CD1c-positive myeloid dendritic cell (primary cell): ENCODE data around the gene APLF.
"Not testable (repeated sequence)": the region's sequence is repeated elsewhere in the genome, so short reads cannot be mapped to it uniquely, and the experiment has no call there.

Experiments
- DNase-seq: peaks from one replicate; pipeline ENCODE4 v3.0.0-alpha.2; 2016; ENCODE audit errors: extremely low spot score

The APLF gene

DNA sequence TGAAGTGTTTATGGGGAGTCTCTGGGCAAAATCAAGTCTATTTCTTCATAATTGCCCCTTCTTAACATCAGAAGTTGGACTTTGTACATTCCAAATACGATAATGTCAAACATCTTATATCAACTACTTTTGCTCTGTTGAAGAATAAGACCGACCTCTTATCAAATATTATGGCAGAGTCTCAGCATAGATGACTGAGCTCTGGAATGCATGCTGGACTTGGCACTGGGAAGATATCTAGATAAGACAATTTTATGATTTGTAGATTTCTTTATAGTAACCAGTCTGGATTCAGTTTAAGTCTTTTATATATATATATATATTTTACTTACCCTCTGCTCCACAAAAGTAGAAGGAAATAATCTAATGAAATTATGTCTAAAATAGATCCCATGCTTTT is 8.2 kb downstream of the APLF start:
- no peak for DNase-seq

DNA sequence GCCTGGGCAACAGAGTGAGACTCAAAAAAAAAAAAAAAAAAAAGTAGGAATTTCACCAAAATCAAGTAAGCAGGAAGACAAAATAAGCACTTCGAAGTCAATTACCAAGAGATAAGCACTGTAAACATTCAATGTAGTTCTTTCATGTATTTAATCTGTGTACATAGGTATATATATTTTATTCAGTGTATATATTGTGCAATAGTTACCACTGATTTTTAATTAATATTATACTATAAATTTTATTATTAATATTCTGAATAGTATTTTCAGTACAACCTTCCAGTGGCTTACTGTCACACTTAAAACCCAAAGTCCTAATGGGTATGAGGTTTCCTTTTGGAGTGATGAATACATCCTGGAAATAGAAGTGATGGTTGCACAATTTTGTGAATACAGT is 9.1 kb downstream of the APLF start:
- DNase-seq, result no peak

DNA sequence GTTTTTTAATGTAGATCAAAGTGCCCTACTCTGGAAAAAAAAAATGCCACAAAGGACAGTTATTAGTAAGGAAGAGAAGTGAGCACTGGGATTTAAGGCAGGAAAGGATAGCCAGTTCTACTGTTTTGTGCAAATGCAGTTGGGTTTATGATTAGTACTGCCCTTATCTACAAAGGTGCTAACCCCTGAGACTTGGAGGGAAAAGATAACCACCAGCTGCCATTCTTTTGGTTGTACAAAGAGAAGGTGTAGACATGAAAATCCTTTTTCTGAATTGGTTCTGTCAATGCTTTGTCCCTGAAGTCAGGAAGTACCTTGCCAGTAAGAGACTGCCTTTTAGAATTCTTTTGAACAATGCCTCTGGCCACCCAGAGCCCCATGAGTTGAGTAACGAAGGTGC is 11.3 kb downstream of the APLF start:
- no peak for DNase-seq

DNA sequence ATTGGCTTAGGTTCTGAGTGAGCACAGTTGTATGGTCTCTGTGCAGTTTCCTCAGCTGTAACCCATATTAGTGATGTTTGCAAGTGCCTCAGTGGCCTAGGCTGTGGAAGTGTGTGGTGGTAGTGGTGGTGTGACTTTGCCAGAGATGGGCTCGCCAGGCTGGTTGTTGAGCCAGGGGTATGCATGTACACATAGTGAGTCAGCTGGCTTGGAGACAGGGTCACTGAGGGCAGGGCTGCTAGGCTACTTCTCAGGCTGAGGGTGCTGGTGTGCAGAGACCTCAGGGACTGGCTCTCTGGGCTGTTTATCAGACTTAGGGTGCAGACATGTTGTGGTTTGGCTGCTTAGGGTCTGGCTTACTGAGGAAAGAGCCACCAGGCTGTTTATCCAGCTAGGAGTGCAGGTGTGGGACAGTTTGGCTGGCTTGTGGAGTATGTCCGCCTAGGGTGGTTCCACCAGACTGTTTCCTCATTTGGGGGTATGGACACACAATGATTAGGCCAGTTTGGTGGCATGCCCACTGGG is 15.0 kb downstream of the APLF start:
- DNase-seq, result no peak

DNA sequence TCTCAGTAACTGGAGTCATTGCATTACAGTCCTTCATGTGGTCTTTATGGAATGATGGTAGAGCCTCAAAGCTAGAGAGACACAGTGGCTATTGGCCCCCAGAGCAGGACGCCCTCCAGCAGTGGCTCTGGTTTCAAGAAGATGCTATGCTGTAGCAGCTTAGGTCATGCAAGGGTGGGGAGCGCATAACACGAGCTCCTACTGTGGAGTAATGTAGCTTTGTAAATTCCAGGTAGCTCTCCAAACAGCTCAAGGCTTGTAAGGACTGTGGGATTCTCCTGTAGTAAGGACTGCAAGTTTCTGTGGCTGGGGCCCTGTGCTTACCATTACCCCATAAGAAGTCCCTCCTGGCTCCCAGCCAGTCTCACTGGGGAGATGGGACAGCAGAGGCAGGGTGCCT is 15.6 kb downstream of the APLF start:
- no peak for DNase-seq

DNA sequence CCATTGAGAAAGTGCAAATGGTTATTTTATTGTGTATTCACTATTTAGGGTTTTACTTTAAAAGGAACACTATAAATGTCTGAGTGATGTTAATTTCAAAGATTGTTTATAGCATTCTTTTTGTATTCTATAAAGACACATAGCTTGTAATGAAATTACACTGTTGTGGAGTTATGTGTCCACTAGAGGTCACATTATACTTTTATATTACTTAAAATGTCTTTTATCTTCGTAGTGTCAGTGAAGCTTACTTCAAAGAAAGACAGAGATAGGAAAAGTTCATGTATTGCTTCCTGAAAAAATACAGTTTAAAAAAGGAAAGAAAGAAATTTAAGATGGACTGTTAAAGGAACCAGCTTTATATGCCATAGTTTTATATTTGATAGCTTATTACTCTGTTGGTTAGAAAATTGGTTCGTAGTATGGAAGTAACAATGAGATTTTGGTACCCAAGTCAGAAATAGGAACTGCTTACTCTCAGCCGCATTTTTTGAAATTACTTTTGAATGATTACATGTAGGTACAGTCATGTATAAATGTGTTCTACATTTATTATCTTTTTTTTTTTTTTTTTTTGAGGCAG is 20.5 kb downstream of the APLF start:
- peak; percentile 40 for DNase-seq

DNA sequence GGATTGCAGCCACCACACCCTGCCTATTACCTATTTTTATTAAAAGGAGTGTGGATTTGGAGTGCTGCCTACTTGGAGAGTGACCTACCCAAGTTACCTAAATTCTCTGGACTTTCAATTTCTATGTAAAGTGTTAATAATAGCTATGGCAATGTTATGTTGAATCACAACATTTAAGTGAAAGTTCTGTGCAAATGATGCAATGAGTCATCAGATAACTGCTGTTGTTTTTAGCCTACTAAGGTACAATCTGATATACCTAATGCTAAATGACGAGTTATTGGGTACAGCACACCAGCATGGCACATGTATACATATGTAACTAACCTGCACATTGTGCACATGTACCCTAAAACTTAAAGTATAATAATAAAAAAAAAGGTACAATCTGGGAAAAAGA is 21.2 kb downstream of the APLF start:
- not testable (repeated sequence) for DNase-seq

DNA sequence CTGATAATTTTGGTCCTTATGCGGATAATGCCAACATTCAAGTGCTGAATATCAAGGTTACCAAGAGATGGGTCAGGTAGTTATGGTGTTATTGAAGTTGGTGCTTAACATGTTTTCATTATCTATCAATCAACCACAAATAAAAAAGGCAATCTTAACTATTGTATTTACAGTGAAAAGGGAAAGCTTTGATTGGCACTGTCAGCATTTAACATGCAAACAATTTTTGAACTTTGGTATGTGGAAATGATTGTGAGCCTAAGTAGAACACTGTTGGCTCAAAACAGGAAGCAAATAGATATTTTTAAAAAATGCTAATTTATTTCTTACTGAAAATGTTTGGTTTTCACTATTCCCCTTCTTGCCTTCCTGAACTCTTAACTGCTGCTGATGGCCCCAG is 21.9 kb downstream of the APLF start:
- DNase-seq, result no peak

DNA sequence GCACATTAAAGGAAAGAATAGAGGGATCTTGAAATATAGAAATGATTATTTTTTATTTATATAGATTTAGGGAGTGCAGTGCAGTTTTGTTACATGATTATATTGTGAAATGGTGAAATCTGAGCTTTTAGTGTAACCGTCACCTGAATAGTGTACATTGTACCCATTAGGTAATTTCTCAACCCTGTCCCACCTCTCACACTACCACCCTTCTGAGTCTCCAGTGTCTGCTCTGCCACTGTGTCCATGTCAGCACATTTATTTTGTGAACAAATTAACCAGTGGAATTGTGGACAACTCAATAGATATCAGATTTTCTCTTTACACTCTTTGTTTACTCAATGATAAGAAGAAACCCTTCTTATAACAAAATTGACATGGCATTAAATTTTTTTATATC is 24.2 kb downstream of the APLF start:
- DNase-seq, result no peak

DNA sequence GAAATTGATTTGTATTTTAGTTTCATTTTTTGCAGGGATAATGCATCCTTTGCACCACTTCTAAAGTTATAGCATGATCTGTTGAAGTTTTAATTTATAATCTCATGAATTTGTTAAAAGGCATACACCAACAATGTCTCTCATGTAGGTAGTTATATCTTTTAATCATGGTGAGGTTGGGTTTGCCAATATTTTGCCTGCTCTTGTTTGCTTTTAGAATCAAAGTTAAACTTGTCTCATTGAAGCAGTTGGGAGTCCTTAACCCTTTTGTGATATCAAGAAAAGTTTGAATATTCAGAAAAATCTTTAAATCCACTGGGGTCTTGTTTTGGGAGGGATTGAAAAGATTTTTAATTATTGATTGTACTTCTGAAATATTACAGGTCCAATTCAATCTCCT is 31.7 kb downstream of the APLF start:
- no peak for DNase-seq

DNA sequence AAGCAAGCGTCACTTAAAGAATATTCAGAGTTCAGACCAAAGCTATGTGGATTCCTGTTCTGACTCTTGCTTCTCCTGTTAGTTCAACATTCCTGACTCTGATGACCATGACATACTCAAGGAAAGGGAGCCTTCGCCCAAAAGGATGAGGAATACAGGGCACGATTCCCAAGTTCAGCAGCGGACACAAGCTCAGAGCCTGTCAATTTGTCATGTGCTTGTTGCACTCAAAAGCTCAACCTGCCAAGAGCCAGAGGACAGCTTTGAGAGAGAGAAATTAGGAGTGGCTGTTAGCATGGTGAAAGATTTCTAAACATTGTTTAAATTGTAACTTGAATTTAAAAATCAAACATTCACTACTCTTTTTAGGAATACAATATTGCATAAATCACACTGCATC is 33.3 kb downstream of the APLF start:
- DNase-seq, result no peak

DNA sequence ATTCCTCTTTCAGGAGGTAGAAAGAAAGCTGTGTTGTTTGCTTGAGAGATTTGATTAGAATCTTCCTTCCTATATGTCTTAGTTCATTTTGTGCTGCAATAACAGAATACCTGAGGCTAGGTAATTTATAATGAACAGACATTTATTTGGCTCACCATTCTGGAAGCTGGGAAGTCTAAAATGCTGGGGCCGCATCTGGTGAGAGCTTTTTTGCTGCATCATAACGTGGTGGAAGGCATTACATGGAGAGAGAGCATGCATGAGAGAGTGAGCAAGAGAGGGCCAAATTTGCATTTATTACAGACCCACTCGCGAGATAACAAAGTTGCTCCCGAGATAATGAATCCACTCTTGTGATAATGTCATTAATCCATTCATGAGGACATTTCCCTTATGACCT is 34.4 kb downstream of the APLF start:
- no peak for DNase-seq

DNA sequence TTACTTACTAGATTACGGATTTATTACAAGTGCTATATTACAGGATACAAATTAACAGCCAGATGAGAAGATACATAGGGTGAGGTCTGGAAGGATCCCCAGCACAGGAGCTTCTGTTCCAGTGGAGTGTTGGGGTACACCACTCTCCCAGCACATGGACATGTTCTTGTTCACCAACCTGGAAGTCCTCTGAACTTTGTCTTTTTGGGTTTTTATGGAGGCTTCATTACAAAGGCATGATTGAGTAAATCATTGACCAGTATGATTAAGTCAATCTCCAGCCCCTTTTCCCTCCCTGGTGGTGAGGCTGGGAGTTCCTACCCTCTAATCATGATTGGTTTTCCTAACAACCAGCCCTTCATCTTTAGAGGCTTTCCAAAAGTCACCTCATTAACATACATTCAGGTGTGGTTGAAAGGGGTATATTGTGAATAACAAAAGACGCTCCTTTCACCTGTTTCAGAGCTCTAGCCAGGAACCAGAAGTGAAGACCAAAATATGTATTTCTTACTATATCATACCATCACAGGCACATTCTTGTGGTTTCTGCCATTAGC is 38.3 kb downstream of the APLF start:
- DNase-seq, result no peak

DNA sequence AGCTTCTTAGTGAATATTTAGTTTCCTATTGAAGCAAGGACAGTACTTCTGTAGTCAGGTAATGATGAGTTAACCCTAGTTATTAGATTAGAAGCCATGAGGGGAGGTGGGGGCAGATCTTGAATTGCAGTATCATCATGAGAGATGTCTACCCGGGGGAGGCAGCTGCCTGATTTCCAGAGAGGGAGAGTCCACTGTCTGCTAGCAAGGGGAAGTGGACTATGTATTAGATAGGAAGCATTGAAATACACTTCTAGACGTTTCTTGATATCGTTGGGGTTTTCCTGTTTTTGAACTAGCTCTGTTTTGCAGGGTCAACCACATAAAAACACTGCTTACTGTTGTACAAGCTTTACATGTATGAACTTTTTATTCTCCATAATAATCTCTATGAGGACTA is 38.8 kb downstream of the APLF start:
- no peak for DNase-seq

DNA sequence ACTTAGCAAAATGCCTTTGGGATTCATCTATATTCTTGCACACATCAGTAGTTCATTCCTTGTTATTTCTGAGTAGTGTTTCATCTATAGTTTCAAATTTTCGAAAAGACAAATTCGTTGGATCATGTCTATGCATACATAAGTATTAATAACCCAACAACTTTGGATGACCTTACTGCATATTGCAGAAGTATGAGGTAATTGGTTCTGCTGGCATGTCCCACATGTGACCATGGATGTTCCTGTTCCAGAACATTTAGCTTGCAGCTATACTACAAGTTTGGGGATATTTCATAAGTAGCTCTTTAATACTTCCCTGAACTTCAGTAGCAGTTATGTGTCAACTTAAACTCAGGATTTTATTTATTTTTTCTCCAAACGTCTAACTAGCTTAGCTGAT is 44.9 kb downstream of the APLF start:
- DNase-seq, result peak; percentile 40

DNA sequence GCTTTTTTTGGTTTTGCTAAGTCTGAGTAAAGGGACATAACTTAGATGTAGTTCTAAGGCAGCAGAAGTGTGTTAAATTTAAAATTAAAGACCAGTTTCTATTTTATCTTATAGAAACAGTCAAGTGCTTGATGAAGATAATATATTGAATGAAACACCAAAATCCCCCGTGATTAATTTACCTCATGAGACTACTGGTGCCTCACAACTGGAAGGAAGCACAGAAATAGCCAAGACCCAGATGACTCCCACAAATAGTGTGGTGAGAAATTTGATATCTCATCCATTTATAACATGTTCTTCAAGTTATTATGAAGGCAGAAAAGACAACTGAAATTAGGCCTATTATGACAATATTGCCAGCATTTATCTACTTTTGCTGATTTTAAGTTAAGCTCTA is 45.6 kb downstream of the APLF start:
- DNase-seq, result no peak

DNA sequence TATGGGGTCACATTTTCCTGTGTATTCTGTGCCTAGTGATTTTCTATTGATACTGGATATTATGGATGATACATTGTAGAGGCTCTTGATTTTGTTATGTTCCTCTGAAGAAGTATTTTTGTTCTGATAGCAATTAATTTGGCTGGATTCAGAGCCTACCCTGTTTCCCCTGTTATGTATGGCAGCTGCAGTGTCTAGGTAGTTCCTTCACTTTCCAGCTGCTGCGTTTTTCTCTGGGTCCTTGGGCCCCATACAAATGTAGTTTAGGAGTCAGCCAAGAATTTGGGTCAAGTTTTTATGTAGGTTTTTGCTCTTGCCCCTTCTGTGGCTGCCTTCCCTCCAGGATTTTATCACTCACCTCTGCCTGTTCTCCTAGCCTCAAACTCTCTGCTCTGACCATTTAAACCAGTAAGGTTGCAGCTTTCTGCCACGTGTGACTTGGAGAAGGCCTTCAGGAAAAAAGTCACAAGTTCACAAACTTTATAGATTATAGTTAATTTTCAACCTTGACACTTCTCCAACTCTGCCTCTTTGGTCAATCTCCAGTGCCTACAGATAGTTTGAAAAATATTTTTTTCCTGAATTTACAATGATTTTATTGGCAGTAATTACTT is 47.0 kb downstream of the APLF start:
- DNase-seq, result no peak

DNA sequence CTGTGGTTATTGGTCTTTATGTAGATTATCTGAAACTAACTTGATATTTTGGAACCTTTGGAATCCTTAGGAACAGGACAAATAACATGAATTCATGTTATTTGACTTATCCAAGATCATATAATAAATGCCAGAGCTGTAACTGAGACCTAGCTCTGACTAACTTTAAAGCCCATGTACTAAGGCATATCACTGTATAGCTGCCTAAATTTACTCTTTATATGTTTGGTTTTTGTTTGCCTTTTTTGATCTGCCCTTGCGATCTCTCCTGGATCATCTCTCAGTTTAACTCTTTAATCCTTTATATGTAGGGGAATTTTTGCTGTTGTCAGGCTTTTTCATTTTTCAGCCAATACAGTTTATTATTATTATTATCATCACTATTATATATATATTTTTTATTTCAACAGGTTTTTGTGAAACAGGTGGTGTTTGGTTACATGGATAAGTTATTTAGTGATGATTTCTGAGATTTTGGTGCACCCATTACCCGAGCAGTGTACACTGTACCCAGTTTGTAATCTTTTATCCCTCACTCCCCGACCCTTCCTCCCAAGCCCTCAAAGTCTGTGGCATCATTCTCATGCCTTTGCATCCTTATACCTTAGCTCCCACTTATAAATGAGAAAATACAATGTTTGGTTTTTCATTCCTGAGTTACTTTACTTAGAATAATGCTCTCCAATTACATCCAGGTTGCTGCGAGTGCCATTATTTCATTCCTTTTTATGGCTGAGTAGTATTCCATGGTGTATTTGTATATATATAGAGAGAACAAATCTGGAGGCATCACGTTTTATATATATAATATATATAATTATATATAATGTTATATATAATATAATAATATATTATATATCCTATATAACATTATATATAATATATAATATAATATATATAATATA is 48.9 kb downstream of the APLF start:
- no peak for DNase-seq

DNA sequence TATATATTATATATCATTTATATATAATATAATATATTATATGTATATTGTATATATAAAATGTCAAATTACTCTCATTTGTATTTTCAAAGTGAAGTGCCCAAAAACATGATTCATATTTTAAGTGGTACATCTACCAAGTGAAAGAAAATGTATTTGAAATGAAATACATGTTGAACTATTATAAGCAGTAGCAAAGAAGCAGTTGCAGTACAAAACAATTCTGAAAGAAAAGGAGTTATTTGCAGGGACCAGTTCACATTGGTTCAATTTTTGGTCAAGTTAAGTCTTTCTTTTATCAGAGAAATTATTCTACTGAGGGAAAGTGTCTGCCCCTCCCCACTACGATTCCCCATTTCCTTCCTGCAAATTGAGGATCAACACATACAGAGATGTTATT is 51.9 kb downstream of the APLF start:
- no peak for DNase-seq

DNA sequence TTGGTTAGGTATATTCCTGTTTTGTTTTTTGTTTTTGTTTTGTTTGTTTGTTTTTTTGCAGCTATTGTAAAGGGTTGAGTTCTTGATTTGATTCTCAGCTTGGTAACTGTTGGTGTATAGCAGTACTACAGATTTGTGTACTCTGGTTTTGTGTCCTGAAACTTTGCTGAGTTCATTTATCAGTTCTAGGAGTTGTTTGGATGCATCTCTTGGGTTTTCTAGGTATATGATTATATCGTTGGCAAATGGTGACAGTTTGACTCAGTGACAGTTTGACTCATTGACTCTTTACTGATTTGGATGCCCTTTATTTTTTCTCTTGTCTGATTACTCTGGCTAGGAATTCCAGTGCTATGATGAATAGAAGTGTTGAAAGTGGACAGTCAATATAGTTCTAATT is 53.7 kb downstream of the APLF start:
- DNase-seq, result no peak

DNA sequence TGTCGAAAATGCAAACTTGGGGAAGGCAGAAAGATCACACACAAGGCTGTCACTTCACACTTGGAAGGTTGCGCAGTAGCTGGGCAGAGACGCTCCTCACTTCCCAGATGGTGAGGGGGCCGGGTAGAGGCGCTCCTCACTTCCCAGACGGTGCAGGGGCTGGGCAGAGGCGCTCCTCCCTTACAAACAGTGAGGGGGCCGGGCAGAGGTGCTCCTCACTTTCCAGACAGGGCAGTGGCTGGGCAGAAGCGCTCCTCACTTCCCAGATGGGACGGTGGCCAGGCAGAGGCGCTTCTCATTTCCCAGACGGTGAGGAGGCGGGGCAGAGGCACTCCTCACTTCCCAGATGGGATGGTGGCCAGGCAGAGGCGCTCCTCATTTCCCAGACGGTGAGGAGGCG is 59.6 kb downstream of the APLF start:
- not testable (repeated sequence) for DNase-seq

DNA sequence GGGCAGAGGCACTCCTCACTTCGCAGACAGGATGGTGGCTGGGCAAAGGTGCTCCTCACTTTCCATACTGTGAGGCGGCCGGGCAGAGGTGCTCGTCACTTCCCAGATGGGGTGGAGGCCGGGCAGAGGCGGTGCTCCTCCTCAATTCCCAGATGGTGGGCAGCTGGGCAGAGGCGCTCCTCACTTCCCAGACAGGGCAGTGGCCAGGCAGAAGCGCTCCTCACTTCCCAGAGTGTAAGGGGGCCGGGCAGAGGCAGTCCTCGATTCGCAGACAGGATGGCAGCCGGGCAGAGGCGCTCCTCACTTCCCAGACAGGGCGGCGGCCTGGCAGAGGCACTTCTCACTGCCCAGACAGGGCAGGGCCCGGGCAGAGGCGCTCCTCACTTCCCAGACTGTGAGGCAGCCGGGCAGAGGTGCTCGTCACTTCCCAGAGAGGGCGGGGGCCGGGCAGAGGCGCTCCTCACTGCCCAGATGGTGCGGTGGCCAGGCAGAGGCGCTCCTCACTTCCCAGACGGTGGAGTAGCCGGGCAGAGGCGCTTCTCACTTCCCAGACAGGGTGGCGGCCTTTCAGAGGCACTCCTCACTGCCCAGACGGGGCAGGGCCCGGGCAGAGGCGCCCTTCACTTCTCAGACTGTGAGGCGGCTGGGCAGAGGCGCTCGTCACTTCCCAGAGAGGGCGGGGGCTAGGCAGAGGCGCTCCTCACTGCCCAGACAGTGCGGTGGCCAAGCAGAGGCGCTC is 60.1 kb downstream of the APLF start:
- not testable (repeated sequence) for DNase-seq
